NT2/D1 (cell line): ENCODE measurements around the gene SDS.

ENCODE experiments used
- SUZ12 ChIP-seq: IDR thresholded peaks from 2 replicates; pipeline ENCODE4 v1.6.1; 2011; ENCODE audit not compliant: insufficient read length, insufficient read depth; ENCODE audit errors: extremely low read depth
- YY1 ChIP-seq: IDR thresholded peaks from 2 replicates; pipeline ENCODE4 v1.6.1; 2011; ENCODE audit not compliant: insufficient read length, insufficient read depth
- ZNF274 ChIP-seq: IDR thresholded peaks from 2 replicates; pipeline ENCODE4 v1.6.1; 2011; ENCODE audit warnings: mild to moderate bottlenecking, low read depth, low read length

GRCh38 chr12:113381220-113381619 is 22.5 kb downstream of the SDS start:
- TF ChIP-seq YY1, result no peak
- TF ChIP-seq ZNF274, result no peak
- no peak for TF ChIP-seq SUZ12
